HFFc6 (cell line): ENCODE results near the gene FAM83G. TPM values are rescaled to one million over a fixed set of nuclear protein-coding genes. Genes with fewer than 3 reads are reported as not detected.
A peak's percentile ranks its signal among the peaks of the same experiment; 100 is the strongest.

Experiments
- DNase-seq: peaks from one replicate; pipeline ENCODE4 v3.0.0-alpha.2; 2018
- H3K27ac Mint-ChIP-seq: 2 replicates; pipeline ENCODE4 v1.8.0; 2020; ENCODE audit warnings: mild to moderate bottlenecking, mixed read lengths
- H3K27me3 Mint-ChIP-seq: 2 replicates; pipeline ENCODE4 v1.8.0; 2021; ENCODE audit warnings: mild to moderate bottlenecking, moderate library complexity, mixed read lengths; ENCODE audit not compliant: insufficient read depth
- H3K36me3 Mint-ChIP-seq: 2 replicates; pipeline ENCODE4 v1.8.0; 2021; ENCODE audit warnings: low read depth, mixed read lengths
- H3K4me1 Mint-ChIP-seq: 2 replicates; pipeline ENCODE4 v1.8.0; 2020; ENCODE audit warnings: low read depth, mixed read lengths
- H3K4me3 Mint-ChIP-seq: 2 replicates; pipeline ENCODE4 v1.8.0; 2020; ENCODE audit warnings: mild to moderate bottlenecking, moderate library complexity, mixed read lengths
- H3K9me3 Mint-ChIP-seq: 2 replicates; pipeline ENCODE4 v1.8.0; 2020; ENCODE audit warnings: mild to moderate bottlenecking, mixed read lengths
- CTCF ChIP-seq: fragments of 200-600 bp; sonication (generic); IDR thresholded peaks from 2 replicates; pipeline ENCODE4 v1.5.0; 2021; ENCODE audit warnings: antibody characterized with exemption, mild to moderate bottlenecking
- total RNA-seq, 6 experiments: library from RNA; stranded (reverse); fragmentation: NEBNext Ultra II Directional; extraction: Animal tissue kit (Norgen Biotek cat#: 25700); gene quantifications; 2 replicates in 1 of 6; 3 replicates in 5 of 6; pipeline ENCODE4 v1.2.3, GENCODE V29; 2021

Gene FAM83G
- total RNA-seq, 6 experiments from 2014 or later, result 21.0 to 24.0 (median 21.7) TPM

DNA sequence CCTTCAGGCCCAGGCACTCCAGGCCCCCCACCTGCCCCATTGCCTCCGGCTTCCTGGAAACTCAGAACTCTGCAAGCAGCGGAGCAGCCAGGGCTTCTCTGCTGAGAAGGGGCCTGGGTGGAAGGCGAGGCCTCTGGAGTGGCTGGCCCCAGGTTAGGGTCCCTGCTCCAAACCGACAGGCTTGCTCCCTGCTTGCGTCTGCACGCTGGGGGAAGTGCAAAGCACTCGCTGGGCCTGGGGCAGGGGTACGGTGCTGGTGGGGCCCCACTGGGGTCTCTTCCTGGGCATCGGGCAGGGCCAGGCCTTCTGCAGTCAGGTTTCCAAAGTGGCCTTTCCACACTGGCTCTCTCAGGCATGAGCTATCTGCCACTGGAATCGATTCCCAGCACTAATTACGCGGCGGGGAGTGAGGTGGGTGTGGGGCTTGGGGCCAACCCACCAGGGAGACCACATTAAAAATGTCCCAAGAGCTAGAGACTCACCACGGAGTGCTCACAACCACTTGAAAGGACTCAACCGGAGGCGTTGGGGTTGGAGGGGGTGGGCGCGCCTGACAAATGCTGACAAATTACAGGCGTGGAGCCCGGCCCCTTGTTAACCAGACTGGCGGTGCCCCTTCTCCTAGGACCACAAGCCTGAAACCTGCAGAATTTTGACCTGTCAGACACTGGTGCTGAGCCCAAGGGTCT, 17.9 kb downstream of the FAM83G start:
- Mint-ChIP-seq H3K4me1 (peaks cover 18% of the 10 kb centered on the region), H3K27me3 (peaks cover 2% of the 10 kb centered on the region; the same call in 1 of the 2 replicates), H3K36me3 (no peaks in the 10 kb centered on the region), H3K4me3 (no peak overlapping the region), H3K27ac (no peak overlapping the region), H3K9me3 (no peaks in the 10 kb centered on the region)
- no peak for TF ChIP-seq CTCF
- DNase-seq, result no peak

DNA sequence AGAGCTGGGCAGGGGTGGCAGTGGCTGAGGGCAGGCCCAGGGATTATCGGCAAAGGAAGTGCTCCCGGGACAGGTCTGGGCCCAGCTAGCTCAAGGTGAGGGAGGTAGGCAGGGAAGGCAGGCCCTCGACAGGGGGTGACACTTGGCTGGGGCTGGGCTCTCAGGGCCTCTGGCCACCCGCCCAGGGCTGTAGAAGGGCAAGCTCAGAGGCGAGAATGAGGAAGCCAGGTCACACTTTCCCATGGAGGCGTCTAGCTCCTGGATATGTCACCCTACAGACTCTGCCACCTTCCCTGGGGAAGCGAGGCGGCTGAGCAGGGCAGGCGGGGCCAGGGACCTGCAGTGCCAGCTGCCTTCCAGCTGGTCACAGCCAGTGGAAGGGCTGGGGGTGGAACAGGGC, 19.1 kb downstream of the FAM83G start:
- Mint-ChIP-seq H3K4me3 (no peak overlapping the region), H3K27ac (no peak overlapping the region), H3K4me1 (peaks cover 30% of the 10 kb centered on the region), H3K27me3 (peaks cover 2% of the 10 kb centered on the region; the same call in 1 of the 2 replicates), H3K9me3 (no peaks in the 10 kb centered on the region), H3K36me3 (peaks cover 5% of the 10 kb centered on the region; the same call in 1 of the 2 replicates)
- DNase-seq, result no peak
- TF ChIP-seq CTCF, result no peak

DNA sequence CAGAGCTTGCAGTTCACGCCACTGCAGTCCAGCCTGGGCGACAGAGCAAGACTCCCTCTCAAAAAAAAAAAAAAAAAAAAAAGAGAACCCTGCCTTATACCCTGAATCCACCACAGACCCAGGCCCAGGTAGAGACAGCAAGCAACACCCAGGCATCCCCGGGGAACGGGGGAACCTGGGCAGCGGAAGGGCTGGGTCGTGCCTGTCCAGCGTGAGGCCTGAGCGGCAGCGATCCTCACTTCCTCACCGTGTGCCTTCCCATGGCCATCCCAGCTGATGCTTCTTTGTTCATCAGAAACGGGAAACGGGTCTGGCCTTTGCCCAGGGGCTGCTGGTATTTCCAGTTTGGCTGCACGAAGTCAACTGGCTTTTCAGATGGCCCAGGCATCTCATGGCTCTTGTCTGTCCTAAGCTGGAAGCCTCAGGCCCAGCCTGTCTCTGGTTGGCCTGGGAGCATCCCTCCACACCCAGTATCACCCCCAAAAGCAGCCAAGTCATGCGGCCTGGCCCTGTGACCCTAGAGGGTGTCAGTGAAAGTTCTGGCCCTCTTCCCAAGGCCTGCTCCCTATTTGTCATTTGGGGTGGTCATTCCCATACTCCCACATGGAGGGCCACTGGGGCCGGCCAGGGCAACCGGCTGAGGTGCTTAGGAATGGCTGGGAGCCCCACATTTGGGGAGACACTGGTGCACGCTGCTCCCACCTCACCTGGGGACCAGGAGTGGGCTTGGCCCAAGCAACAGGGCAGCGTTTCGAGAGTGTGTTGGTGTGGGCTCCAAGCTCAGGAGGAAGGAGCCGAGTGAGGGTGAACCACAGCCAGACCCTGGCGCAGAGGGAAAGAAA, 20.1 kb downstream of the FAM83G start:
- no peak for DNase-seq
- Mint-ChIP-seq H3K9me3 (no peaks in the 10 kb centered on the region), H3K27me3 (peaks cover 2% of the 10 kb centered on the region; the same call in 1 of the 2 replicates), H3K4me3 (no peak overlapping the region), H3K4me1 (peaks cover 32% of the 10 kb centered on the region), H3K36me3 (peaks cover 5% of the 10 kb centered on the region; the same call in 1 of the 2 replicates), H3K27ac (no peak overlapping the region)
- no peak for TF ChIP-seq CTCF

GRCh38 chr17:18981642-18982424, 22.7 kb downstream of the FAM83G start:
- Mint-ChIP-seq H3K27ac (peak overlapping the region; percentile 92), H3K27me3 (peaks cover 2% of the 10 kb centered on the region; the same call in 1 of the 2 replicates), H3K4me1 (peaks cover 32% of the 10 kb centered on the region), H3K9me3 (no peaks in the 10 kb centered on the region), H3K4me3 (peak overlapping the region; percentile 39), H3K36me3 (peaks cover 7% of the 10 kb centered on the region; the same call in 1 of the 2 replicates)
- peak; percentile 75 for DNase-seq
- TF ChIP-seq CTCF, result no peak

- Mint-ChIP-seq H3K27me3 (peaks cover 2% of the 10 kb centered on the region; the same call in 1 of the 2 replicates), H3K27ac (peak overlapping the region; percentile 92), H3K4me3 (peak overlapping the region; percentile 72), H3K9me3 (no peaks in the 10 kb centered on the region), H3K36me3 (peaks cover 12% of the 10 kb centered on the region; the same call in 1 of the 2 replicates), H3K4me1 (peaks cover 32% of the 10 kb centered on the region)
- DNase-seq, result no peak
- no peak for TF ChIP-seq CTCF
Observed at GRCh38 chr17:18981335-18981641, 23.3 kb downstream of the FAM83G start.
